SK-N-SH (cell line): ENCODE results near the gene TXNRD1. TPM values are rescaled to one million over a fixed set of nuclear protein-coding genes. Genes with fewer than 3 reads are reported as not detected.
A peak's percentile ranks its signal among the peaks of the same experiment; 100 is the strongest.

Source experiments
- CTCF ChIA-PET: fragments of 300-600, 350-600 bp; formaldehyde crosslinking; extraction: SDS; loops from one replicate; lab custom pipeline; 2021; lab: Yijun Ruan, JAX
- POLR2A ChIA-PET: fragments of 350-600 bp; sonication (Branson Sonifier 250); formaldehyde crosslinking; extraction: SDS; loops from one replicate; lab custom pipeline; 2020; ENCODE audit warnings: antibody characterized with exemption, inconsistent platforms; lab: Yijun Ruan, JAX
- DNase-seq: peaks from one replicate; pipeline ENCODE4 v3.0.0; 2012
- H2AFZ ChIP-seq: fragments of 200-600 bp; sonication (generic); 2 replicates; pipeline ENCODE4 v1.8.1; 2016; ENCODE audit warnings: antibody characterized with exemption, mild to moderate bottlenecking, low read depth
- H3F3A ChIP-seq: fragments of 200-600 bp; sonication (generic); replicated peaks from 2 replicates; pipeline ENCODE3; 2016; ENCODE audit warnings: antibody characterized with exemption, mild to moderate bottlenecking; ENCODE audit not compliant: insufficient read depth
- H3K27ac ChIP-seq, 2 experiments: fragments of 200-500 bp in 1 of 2; fragments of 200-600 bp in 1 of 2; sonication (Bioruptor generic) in 1 of 2; sonication (generic), shearing (Covaris generic) in 1 of 2; 2 replicates each; pipeline versions ENCODE4 v1.5.1 to v1.6.1; 2014 to 2016; ENCODE audit warnings: low read depth in 2 of 2, inconsistent platforms in 1 of 2, low read length in 1 of 2, mild to moderate bottlenecking in 1 of 2, mixed read lengths in 1 of 2
- H3K27me3 ChIP-seq: fragments of 200-600 bp; sonication (generic), shearing (Covaris generic); 2 replicates; pipeline ENCODE4 v1.6.1; 2016; ENCODE audit warnings: mixed run types; ENCODE audit not compliant: insufficient read depth
- H3K36me3 ChIP-seq, 2 experiments: fragments of 200-500 bp in 1 of 2; fragments of 200-600 bp in 1 of 2; sonication (Bioruptor generic) in 1 of 2; sonication (generic) in 1 of 2; replicated peaks in 1 of 2; 2 replicates each; pipeline versions ENCODE3 to v1.5.1; 2014 to 2016; ENCODE audit warnings: low read length in 1 of 2, mild to moderate bottlenecking in 1 of 2; ENCODE audit not compliant: insufficient read depth in 2 of 2, control insufficient read depth in 1 of 2
- H3K4me1 ChIP-seq, 2 experiments: fragments of 200-500 bp in 1 of 2; fragments of 200-600 bp in 1 of 2; sonication (Bioruptor generic) in 1 of 2; sonication (generic), shearing (Covaris generic) in 1 of 2; 2 replicates each; pipeline versions ENCODE4 v1.5.1 to v1.6.1; 2014 to 2016; ENCODE audit warnings: low read depth in 1 of 2, low read length in 1 of 2, mixed run types in 1 of 2; ENCODE audit not compliant: insufficient read depth in 2 of 2, control insufficient read depth in 1 of 2
- H3K4me2 ChIP-seq: fragments of 200-600 bp; sonication (generic), shearing (Covaris generic); 2 replicates; pipeline ENCODE4 v1.6.1; 2017; ENCODE audit warnings: mixed run types
- H3K4me3 ChIP-seq, 2 experiments: fragments of 200-500 bp in 1 of 2; fragments of 200-600 bp in 1 of 2; sonication (Bioruptor generic) in 1 of 2; sonication (generic), shearing (Covaris generic) in 1 of 2; 2 replicates each; pipeline versions ENCODE4 v1.5.1 to v1.8.1; 2014 to 2016; ENCODE audit warnings: low read depth in 2 of 2, inconsistent platforms in 1 of 2, low read length in 1 of 2, mild to moderate bottlenecking in 1 of 2, mixed read lengths in 1 of 2, moderate library complexity in 1 of 2
- H3K79me2 ChIP-seq: fragments of 200-600 bp; sonication (generic); 2 replicates; pipeline ENCODE4 v1.8.1; 2017; ENCODE audit warnings: mild to moderate bottlenecking; ENCODE audit not compliant: insufficient read depth
- H3K9ac ChIP-seq: fragments of 200-600 bp; sonication (generic); 2 replicates; pipeline ENCODE4 v1.6.1; 2017; ENCODE audit warnings: mixed run types
- H3K9me2 ChIP-seq: fragments of 200-600 bp; sonication (generic); 2 replicates; pipeline ENCODE4 v1.6.1; 2017; ENCODE audit warnings: mixed run types
- H3K9me3 ChIP-seq: fragments of 200-600 bp; sonication (generic); 2 replicates; pipeline ENCODE4 v1.6.1; 2017; ENCODE audit warnings: mixed run types, mild to moderate bottlenecking, moderate library complexity
- H4K20me1 ChIP-seq: fragments of 200-600 bp; sonication (generic); 2 replicates; pipeline ENCODE4 v1.6.1; 2017; ENCODE audit warnings: mild to moderate bottlenecking, mixed run types; ENCODE audit not compliant: insufficient read depth
- FOXM1 ChIP-seq: IDR thresholded peaks from 2 replicates; pipeline ENCODE4 v1.4.0; 2012; ENCODE audit warnings: low read depth, mild to moderate bottlenecking
- GABPA ChIP-seq: IDR thresholded peaks from 2 replicates; pipeline ENCODE4 v1.4.0; 2012; ENCODE audit warnings: low read depth, mild to moderate bottlenecking
- MXI1 ChIP-seq: IDR thresholded peaks from 2 replicates; pipeline ENCODE4 v1.6.1; 2012; ENCODE audit warnings: mild to moderate bottlenecking, low read depth, low read length, improper control_type of control experiment
- PBX3 ChIP-seq: IDR thresholded peaks from 2 replicates; pipeline ENCODE4; 2012
- RAD21 ChIP-seq: IDR thresholded peaks from 2 replicates; pipeline ENCODE4 v1.6.1; 2012; ENCODE audit warnings: mild to moderate bottlenecking, low read length
- RXRA ChIP-seq: IDR thresholded peaks from 2 replicates; pipeline ENCODE4 v1.4.0; 2012; ENCODE audit warnings: low read depth, mild to moderate bottlenecking, borderline replicate concordance
- SIN3A ChIP-seq: IDR thresholded peaks from 2 replicates; pipeline ENCODE4 v1.6.1; 2012; ENCODE audit warnings: low read depth, mild to moderate bottlenecking, low read length, moderate library complexity, borderline replicate concordance
- TAF1 ChIP-seq: IDR thresholded peaks from 2 replicates; pipeline ENCODE4 v1.6.1; 2012; ENCODE audit warnings: low read depth, mild to moderate bottlenecking, low read length, moderate library complexity, borderline replicate concordance
- YY1 ChIP-seq: IDR thresholded peaks from 2 replicates; pipeline ENCODE4 v1.4.0; 2012; ENCODE audit warnings: low read depth, mild to moderate bottlenecking
- WGBS: methylation state at CpG from one replicate; pipeline ENCODE4 v1.1.6; 2017; ENCODE audit warnings: low lambda C conversion rate; 5-methylcytosine and 5-hydroxymethylcytosine counted together
- polyA plus RNA-seq, 3 experiments: library from polyadenylated mRNA; depleted of rRNA; stranded (reverse); fragments of >200 nt; gene quantifications; 2 replicates each; pipeline ENCODE4 v1.2.3, GENCODE V29; 2012
- TF ChIP-seq, protein P1 (sequence below): IDR thresholded peaks from 2 replicates; pipeline ENCODE4 v1.4.0; 2012; ENCODE audit warnings: low read depth
- TF ChIP-seq, protein P2 (sequence below): IDR thresholded peaks from 2 replicates; pipeline ENCODE4 v1.6.1; 2012; ENCODE audit warnings: mild to moderate bottlenecking, low read depth, low read length, moderate library complexity

Gene TXNRD1
- polyA plus RNA-seq, 1 of the 3 experiments (the other 2 are of a cell fraction) = 143 TPM

DNA sequence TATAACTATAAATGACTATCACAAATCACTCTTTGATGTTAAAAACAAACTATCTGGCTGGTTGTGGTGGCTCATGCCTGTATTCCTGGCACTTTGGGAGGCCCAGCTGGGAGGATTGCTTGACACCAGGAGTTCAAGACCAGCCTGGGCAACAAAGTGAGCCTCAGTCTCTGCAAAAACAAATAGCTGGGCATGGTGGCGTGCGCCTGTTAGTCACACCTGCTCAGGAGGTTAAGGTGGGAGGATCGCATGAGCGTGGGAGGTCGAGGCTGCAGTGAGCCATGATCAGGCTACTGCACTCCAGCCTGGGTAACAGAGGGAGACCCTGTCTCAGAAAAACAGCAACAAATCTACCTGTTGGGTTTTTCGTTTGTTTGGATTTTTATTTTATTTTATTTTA is 5.4 kb downstream of the TXNRD1 start:
- no peak for DNase-seq
- no peak for TF ChIP-seq SIN3A
- TF ChIP-seq RAD21 = no peak
- TF ChIP-seq YY1 = no peak
- H3K9ac ChIP-seq = no peak overlapping the region
- CTCF ChIA-PET = interaction anchor here (1.4 to 2.0 kb wide), 3 partner anchors 11 to 161 kb away, joined by 4 to 5 read pairs (median 5); no protein-coding TSS in a partner anchor
- no peaks in the 10 kb centered on the region for H3K27me3 ChIP-seq
- H3K4me2 ChIP-seq = peak overlapping the region; percentile 74
- POLR2A ChIA-PET = no interaction called here
- H3K4me1 ChIP-seq = peaks cover 5 to 21% of the 10 kb centered on the region in 2 experiments; a peak in 3 of 4 replicates
- peak overlapping the region in 1 of 2 experiments; percentile 94; a peak in 2 of 4 replicates for H3K27ac ChIP-seq
- H2AFZ ChIP-seq = no peak overlapping the region
- no peaks in the 10 kb centered on the region for H4K20me1 ChIP-seq
- H3K36me3 ChIP-seq = no peaks in the 10 kb centered on the region
- peaks cover 31% of the 10 kb centered on the region for H3F3A ChIP-seq
- H3K4me3 ChIP-seq = no peak overlapping the region
- WGBS = 90% methylated on average over 6 of the region's 6 CpGs
- no peaks in the 10 kb centered on the region for H3K79me2 ChIP-seq
- no peaks in the 10 kb centered on the region for H3K9me2 ChIP-seq
- H3K9me3 ChIP-seq = no peaks in the 10 kb centered on the region

DNA sequence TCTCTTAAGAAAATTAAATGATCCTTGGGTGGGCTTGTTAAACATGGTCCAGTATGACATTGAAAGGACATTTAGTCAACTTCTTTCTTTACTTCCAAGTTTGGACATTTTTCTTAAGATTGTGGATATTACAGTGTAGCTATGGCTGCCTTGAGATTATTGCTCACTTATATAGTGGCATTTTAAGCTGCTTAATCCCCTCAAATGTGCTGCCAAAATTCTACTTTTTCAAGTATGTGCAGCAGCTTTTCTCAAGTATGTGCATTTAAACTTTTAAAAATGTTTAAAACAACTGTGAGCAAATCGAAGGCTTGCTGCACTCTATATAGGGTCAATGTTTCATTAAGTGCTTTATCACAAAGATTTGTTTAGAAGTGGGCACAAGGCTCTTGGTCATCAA is 7.4 kb downstream of the TXNRD1 start:
- Histone ChIP-seq H3K4me3 (no peak overlapping the region), H3F3A (peaks cover 31% of the 10 kb centered on the region), H3K9ac (no peak overlapping the region), H3K79me2 (no peaks in the 10 kb centered on the region), H3K9me2 (no peaks in the 10 kb centered on the region), H2AFZ (no peak overlapping the region), H3K36me3 (no peaks in the 10 kb centered on the region), H3K9me3 (no peaks in the 10 kb centered on the region), H4K20me1 (no peaks in the 10 kb centered on the region), H3K27ac (no peak overlapping the region), H3K27me3 (no peaks in the 10 kb centered on the region), H3K4me1 (peaks cover 5 to 21% of the 10 kb centered on the region in 2 experiments; a peak in 3 of 4 replicates), H3K4me2 (no peak overlapping the region)
- DNase-seq = no peak
- TF ChIP-seq, protein P1, sequence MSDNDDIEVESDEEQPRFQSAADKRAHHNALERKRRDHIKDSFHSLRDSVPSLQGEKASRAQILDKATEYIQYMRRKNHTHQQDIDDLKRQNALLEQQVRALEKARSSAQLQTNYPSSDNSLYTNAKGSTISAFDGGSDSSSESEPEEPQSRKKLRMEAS = no peak
- TF ChIP-seq GABPA (no peak), FOXM1 (no peak), RXRA (no peak), TAF1 (no peak), MXI1 (no peak), PBX3 (no peak)
- TF ChIP-seq, protein P2, sequence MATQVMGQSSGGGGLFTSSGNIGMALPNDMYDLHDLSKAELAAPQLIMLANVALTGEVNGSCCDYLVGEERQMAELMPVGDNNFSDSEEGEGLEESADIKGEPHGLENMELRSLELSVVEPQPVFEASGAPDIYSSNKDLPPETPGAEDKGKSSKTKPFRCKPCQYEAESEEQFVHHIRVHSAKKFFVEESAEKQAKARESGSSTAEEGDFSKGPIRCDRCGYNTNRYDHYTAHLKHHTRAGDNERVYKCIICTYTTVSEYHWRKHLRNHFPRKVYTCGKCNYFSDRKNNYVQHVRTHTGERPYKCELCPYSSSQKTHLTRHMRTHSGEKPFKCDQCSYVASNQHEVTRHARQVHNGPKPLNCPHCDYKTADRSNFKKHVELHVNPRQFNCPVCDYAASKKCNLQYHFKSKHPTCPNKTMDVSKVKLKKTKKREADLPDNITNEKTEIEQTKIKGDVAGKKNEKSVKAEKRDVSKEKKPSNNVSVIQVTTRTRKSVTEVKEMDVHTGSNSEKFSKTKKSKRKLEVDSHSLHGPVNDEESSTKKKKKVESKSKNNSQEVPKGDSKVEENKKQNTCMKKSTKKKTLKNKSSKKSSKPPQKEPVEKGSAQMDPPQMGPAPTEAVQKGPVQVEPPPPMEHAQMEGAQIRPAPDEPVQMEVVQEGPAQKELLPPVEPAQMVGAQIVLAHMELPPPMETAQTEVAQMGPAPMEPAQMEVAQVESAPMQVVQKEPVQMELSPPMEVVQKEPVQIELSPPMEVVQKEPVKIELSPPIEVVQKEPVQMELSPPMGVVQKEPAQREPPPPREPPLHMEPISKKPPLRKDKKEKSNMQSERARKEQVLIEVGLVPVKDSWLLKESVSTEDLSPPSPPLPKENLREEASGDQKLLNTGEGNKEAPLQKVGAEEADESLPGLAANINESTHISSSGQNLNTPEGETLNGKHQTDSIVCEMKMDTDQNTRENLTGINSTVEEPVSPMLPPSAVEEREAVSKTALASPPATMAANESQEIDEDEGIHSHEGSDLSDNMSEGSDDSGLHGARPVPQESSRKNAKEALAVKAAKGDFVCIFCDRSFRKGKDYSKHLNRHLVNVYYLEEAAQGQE = no peak
- 86% methylated on average over 1 of the region's 1 CpG for WGBS
- ChIA-PET CTCF (interaction anchor here (1.5 to 1.6 kb wide), 2 partner anchors 116 to 159 kb away, joined by 3 to 4 read pairs; no protein-coding TSS in a partner anchor), POLR2A (no interaction called here)
